HepG2 (cell line): ENCODE results near the gene EBLN2. TPM values are rescaled to one million over a fixed set of nuclear protein-coding genes. Genes with fewer than 3 reads are reported as not detected.

Experiments used
- ATAC-seq: fragments of 200-7000 bp; cut with Tn5 transposase; 3 replicates; pipeline ENCODE4 v1.9.1; 2020; ENCODE audit warnings: mild to moderate bottlenecking, moderate library complexity
- BruUV-seq: library from RNA; stranded (reverse); fragments of 400-500 nt; replicated peaks from 2 replicates; lab custom pipeline; 2021; lab: Mats Ljungman, UMichigan
- CTCF ChIA-PET: fragments of 300-600 bp; formaldehyde crosslinking; extraction: SDS; loops from one replicate; lab custom pipeline; 2021; ENCODE audit warnings: low total read pairs, inconsistent platforms, low intra/inter-chr PET ratio; lab: Yijun Ruan, JAX
- POLR2A ChIA-PET: fragments of 350-600 bp; sonication (Branson Sonifier 250); formaldehyde crosslinking; loops from one replicate; lab custom pipeline; 2020; ENCODE audit warnings: antibody characterized with exemption, inconsistent platforms; lab: Yijun Ruan, JAX
- DNase-seq: peaks from one replicate; pipeline ENCODE4 v3.0.0-alpha.2; 2015; ENCODE audit warnings: low spot score
- FAIRE-seq: peaks from 3 replicates; lab custom pipeline; 2011; peaks lifted over from hg19 to GRCh38; lab: Jason Lieb, UNC
- H2AFZ ChIP-seq: one replicate; pipeline ENCODE4 v1.6.1; 2011; ENCODE audit warnings: low read length, inconsistent platforms
- H3K27ac ChIP-seq: fragments of 300-600 bp; 3 replicates; pipeline ENCODE4 v1.8.0; 2011; ENCODE audit warnings: mixed run types, mild to moderate bottlenecking, mixed read lengths, low read length, inconsistent platforms; ENCODE audit not compliant: insufficient read depth; ENCODE audit errors: extremely low read length
- H3K27me3 ChIP-seq, 2 experiments: fragments of 200-600 bp in 1 of 2; 2 replicates in 1 of 2; 3 replicates in 1 of 2; pipeline versions ENCODE4 v1.6.0 to v1.8.0; 2011; ENCODE audit warnings: low read length in 2 of 2, mild to moderate bottlenecking in 2 of 2, moderate library complexity in 2 of 2, inconsistent platforms in 1 of 2; ENCODE audit not compliant: insufficient read depth in 2 of 2, control insufficient read depth in 1 of 2
- H3K36me3 ChIP-seq, 2 experiments: fragments of 200-600 bp in 1 of 2; replicated peaks in 1 of 2; 2 replicates in 1 of 2; 3 replicates in 1 of 2; pipeline versions ENCODE4 v1.5.1 to v1.8.0; 2011; ENCODE audit warnings: low read length in 2 of 2, inconsistent platforms in 1 of 2; ENCODE audit not compliant: insufficient read depth in 2 of 2, control insufficient read depth in 1 of 2
- H3K4me1 ChIP-seq: 2 replicates; pipeline ENCODE4 v1.5.1; 2012; ENCODE audit warnings: low read length, inconsistent platforms; ENCODE audit not compliant: insufficient read depth
- H3K4me2 ChIP-seq: 2 replicates; pipeline ENCODE4 v1.6.0; 2011; ENCODE audit warnings: low read depth, low read length, inconsistent platforms
- H3K4me3 ChIP-seq, 3 experiments: fragments of 200-600 bp in 1 of 3; sonication (generic), shearing (Covaris generic) in 1 of 3; replicated peaks in 1 of 3; 2 replicates each; pipeline ENCODE4 v1.5.1; 2011 to 2016; ENCODE audit warnings: low read length in 3 of 3, inconsistent platforms in 2 of 3, low read depth in 2 of 3, mild to moderate bottlenecking in 2 of 3, control low read depth in 1 of 3, mixed read lengths in 1 of 3; ENCODE audit not compliant: insufficient read depth in 1 of 3
- H3K79me2 ChIP-seq: one replicate; pipeline ENCODE4 v1.6.1; 2011; ENCODE audit warnings: low read length, inconsistent platforms; ENCODE audit not compliant: insufficient read depth
- H3K9ac ChIP-seq: 2 replicates; pipeline ENCODE4 v1.6.0; 2011; ENCODE audit warnings: mild to moderate bottlenecking, low read depth, low read length, inconsistent platforms; ENCODE audit not compliant: insufficient read depth
- H3K9me3 ChIP-seq: 2 replicates; pipeline ENCODE4 v1.5.1; 2012; ENCODE audit warnings: mild to moderate bottlenecking, low read length
- H4K20me1 ChIP-seq: 2 replicates; pipeline ENCODE4 v1.6.0; 2011; ENCODE audit warnings: inconsistent platforms, mild to moderate bottlenecking, low read length, moderate library complexity; ENCODE audit not compliant: insufficient read depth
- BCL6 ChIP-seq: IDR thresholded peaks from 2 replicates; pipeline ENCODE4 v1.6.1; 2016; ENCODE audit warnings: missing genetic modification reagents, missing compliant biosample characterization
- CTCF ChIP-seq: sonication (generic); formaldehyde crosslinking; IDR thresholded peaks from 2 replicates; pipeline ENCODE4 v1.5.0; 2020; ENCODE audit warnings: mild to moderate bottlenecking, missing genetic modification reagents, moderate library complexity
- ELF4 ChIP-seq: sonication (generic); formaldehyde crosslinking; IDR thresholded peaks from 2 replicates; pipeline ENCODE4 v1.5.0; 2020; ENCODE audit warnings: missing genetic modification reagents, mild to moderate bottlenecking, moderate library complexity, borderline replicate concordance
- GATAD1 ChIP-seq: IDR thresholded peaks from 2 replicates; pipeline ENCODE4 v1.6.1; 2016; ENCODE audit warnings: missing genetic modification reagents, missing compliant biosample characterization
- GTF3A ChIP-seq: sonication (generic); formaldehyde crosslinking; conservative IDR thresholded peaks from 2 replicates; pipeline ENCODE4 v1.4.0; 2020; ENCODE audit warnings: mild to moderate bottlenecking, missing genetic modification reagents
- ISX ChIP-seq: sonication (generic); formaldehyde crosslinking; conservative IDR thresholded peaks from 2 replicates; pipeline ENCODE4 v1.5.0; 2020; ENCODE audit warnings: missing genetic modification reagents
- KLF16 ChIP-seq, 2 experiments: sonication (generic) in 1 of 2; formaldehyde crosslinking in 1 of 2; IDR thresholded peaks; 2 replicates each; pipeline versions ENCODE4 v1.6.1 to v1.8.0; 2016 to 2023; ENCODE audit warnings: missing genetic modification reagents in 2 of 2, missing compliant biosample characterization in 1 of 2
- MTF2 ChIP-seq: sonication (generic); formaldehyde crosslinking; IDR thresholded peaks from 2 replicates; pipeline ENCODE4 v1.5.0; 2020; ENCODE audit warnings: missing genetic modification reagents, borderline replicate concordance
- MXD1 ChIP-seq: sonication (generic); formaldehyde crosslinking; IDR thresholded peaks from 2 replicates; pipeline ENCODE4 v1.4.0; 2020; ENCODE audit warnings: mild to moderate bottlenecking, missing genetic modification reagents
- PHF8 ChIP-seq: sonication (generic); formaldehyde crosslinking; IDR thresholded peaks from 2 replicates; pipeline ENCODE4 v1.5.0; 2020; ENCODE audit warnings: missing genetic modification reagents
- RAD21 ChIP-seq: fragments of 450-650 bp; formaldehyde crosslinking; IDR thresholded peaks from 2 replicates; pipeline ENCODE4 v1.5.0; 2020; ENCODE audit warnings: mild to moderate bottlenecking
- RBM22 ChIP-seq: fragments of 200-400 bp; formaldehyde crosslinking; optimal IDR thresholded peaks from 2 replicates; pipeline ENCODE3; 2017; ENCODE audit warnings: mild to moderate bottlenecking, low read length, moderate library complexity
- SMC3 ChIP-seq: IDR thresholded peaks from 2 replicates; pipeline ENCODE4 v1.6.1; 2011; ENCODE audit warnings: low read length, improper control_type of control experiment
- STAG1 ChIP-seq: sonication (generic); formaldehyde crosslinking; IDR thresholded peaks from 2 replicates; pipeline ENCODE4 v1.4.0; 2020; ENCODE audit warnings: missing genetic modification reagents
- ZNF253 ChIP-seq: sonication (generic); formaldehyde crosslinking; IDR thresholded peaks from 2 replicates; pipeline ENCODE4 v1.8.0; 2022; ENCODE audit warnings: mild to moderate bottlenecking, missing genetic modification reagents, borderline replicate concordance
- WGBS: methylation state at CpG from one replicate; pipeline ENCODE4 v1.1.6; 2017; ENCODE audit warnings: low lambda C conversion rate; 5-methylcytosine and 5-hydroxymethylcytosine counted together
- in situ Hi-C: cut with HindIII; loops from 2 replicates; pipeline ENCODE4 v1.10.0; 2017; ENCODE audit warnings: low pct_unique_long_range_greater_than_20kb; ENCODE audit not compliant: extremely low pct_ligation_motif_present
- intact Hi-C: fragments of 100-400 bp; cut with micrococcal nuclease; formaldehyde crosslinking; loops from one replicate; pipeline ENCODE4 v1.10.0; 2022; ENCODE audit not compliant: unreplicated experiment
- polyA plus RNA-seq, 8 experiments: library from polyadenylated mRNA; depleted of rRNA in 3 of 8; stranded (reverse) in 7 of 8; unstranded in 1 of 8; fragments of >200 nt; fragmentation: Illumina TruSeq in 4 of 8; extraction: Trizol in 4 of 8; gene quantifications; 2 replicates each; pipeline versions ENCODE4 v1.2.1 to v1.2.3, GENCODE V29; 2011 to 2016; ENCODE audit warnings: low read depth in 4 of 8, missing spikeins in 1 of 8, mixed read lengths in 1 of 8; ENCODE audit not compliant: insufficient read depth in 1 of 8
- total RNA-seq, 5 experiments: library from RNA; depleted of rRNA; stranded (reverse); fragments of >200 nt; fragmentation: Illumina TruSeq; extraction: Trizol; gene quantifications; 2 replicates each; pipeline ENCODE4 v1.2.3, GENCODE V29; 2016; ENCODE audit warnings: low read depth in 1 of 5
- TF ChIP-seq, protein P1 (sequence below): sonication (generic); formaldehyde crosslinking; IDR thresholded peaks from 2 replicates; pipeline ENCODE4 v1.4.0; 2020; ENCODE audit warnings: mild to moderate bottlenecking, missing genetic modification reagents

The EBLN2 gene
- total and polyA plus RNA-seq, 2 of the 13 experiments (the other 11 are each of a cell fraction or from before 2014, with no cell fraction given): 3.3 to 8.3 TPM

- peaks cover 2 to 24% of the 10 kb centered on the region in 2 experiments; a peak in 4 of 5 replicates for H3K36me3 ChIP-seq
- no peak overlapping the region for H3K9ac ChIP-seq
- intact Hi-C loops: loop anchor here (1.0 to 5.0 kb wide), 4 partner anchors 59 to 205 kb away; partner anchors contain the start of genes GXYLT2 and PPP4R2
- H3K79me2 ChIP-seq: peaks cover 76% of the 10 kb centered on the region
- in situ Hi-C loops: loop anchor here (5.0 to 25.0 kb wide), 3 partner anchors 49 to 644 kb away; no protein-coding TSS in a partner anchor
- WGBS: 46% methylated on average over 5 of the region's 5 CpGs
- TF ChIP-seq PHF8 (CRISPR knock-in tag) (no peak), GTF3A (CRISPR knock-in tag) (no peak), GATAD1 (CRISPR knock-in tag) (no peak), RBM22 (peak; percentile 53), BCL6 (CRISPR knock-in tag) (no peak), CTCF (CRISPR knock-in tag) (peak; percentile 63), RAD21 (CRISPR knock-in tag) (peak; percentile 67; the same call in 1 of the 2 replicates), MXD1 (CRISPR knock-in tag) (no peak), ZNF253 (CRISPR knock-in tag) (no peak), ISX (CRISPR knock-in tag) (no peak), STAG1 (CRISPR knock-in tag) (peak; percentile 75), KLF16 (CRISPR knock-in tag; IDR thresholded peaks at IDR 0.05) (no peak), ELF4 (CRISPR knock-in tag) (0 out of 2 replicates have a peak, but pooled peaks have one; percentile 43), MTF2 (CRISPR knock-in tag) (no peak), SMC3 (peak; percentile 74)
- TF ChIP-seq, protein P1, sequence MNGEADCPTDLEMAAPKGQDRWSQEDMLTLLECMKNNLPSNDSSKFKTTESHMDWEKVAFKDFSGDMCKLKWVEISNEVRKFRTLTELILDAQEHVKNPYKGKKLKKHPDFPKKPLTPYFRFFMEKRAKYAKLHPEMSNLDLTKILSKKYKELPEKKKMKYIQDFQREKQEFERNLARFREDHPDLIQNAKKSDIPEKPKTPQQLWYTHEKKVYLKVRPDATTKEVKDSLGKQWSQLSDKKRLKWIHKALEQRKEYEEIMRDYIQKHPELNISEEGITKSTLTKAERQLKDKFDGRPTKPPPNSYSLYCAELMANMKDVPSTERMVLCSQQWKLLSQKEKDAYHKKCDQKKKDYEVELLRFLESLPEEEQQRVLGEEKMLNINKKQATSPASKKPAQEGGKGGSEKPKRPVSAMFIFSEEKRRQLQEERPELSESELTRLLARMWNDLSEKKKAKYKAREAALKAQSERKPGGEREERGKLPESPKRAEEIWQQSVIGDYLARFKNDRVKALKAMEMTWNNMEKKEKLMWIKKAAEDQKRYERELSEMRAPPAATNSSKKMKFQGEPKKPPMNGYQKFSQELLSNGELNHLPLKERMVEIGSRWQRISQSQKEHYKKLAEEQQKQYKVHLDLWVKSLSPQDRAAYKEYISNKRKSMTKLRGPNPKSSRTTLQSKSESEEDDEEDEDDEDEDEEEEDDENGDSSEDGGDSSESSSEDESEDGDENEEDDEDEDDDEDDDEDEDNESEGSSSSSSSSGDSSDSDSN (CRISPR knock-in tag): no peak
- no peak overlapping the region for H3K4me2 ChIP-seq
- BruUV-seq: no TSS peak
- H4K20me1 ChIP-seq: peaks cover 30% of the 10 kb centered on the region
- H3K4me3 ChIP-seq: no peak overlapping the region
- peaks cover 9% of the 10 kb centered on the region for H3K4me1 ChIP-seq
- no peaks in the 10 kb centered on the region for H3K27me3 ChIP-seq
- H3K27ac ChIP-seq: peak overlapping the region; percentile 35
- H2AFZ ChIP-seq: no peak overlapping the region
- FAIRE-seq (no peak), ATAC-seq (peak; percentile 40; the same call in 2 of the 3 replicates), DNase-seq (peak; percentile 50)
- CTCF ChIA-PET: interaction anchor here (0.6 to 2.4 kb wide), 3 partner anchors 98 to 205 kb away, joined by 3 to 23 read pairs (median 12); no protein-coding TSS in a partner anchor
- H3K9me3 ChIP-seq: no peaks in the 10 kb centered on the region
- POLR2A ChIA-PET: interaction anchor here (0.9 to 1.5 kb wide), 3 partner anchors 39 to 59 kb away, joined by 3 to 5 read pairs (median 3); partner anchors contain the start of gene PPP4R2
Observed at GRCh38 chr3:73056014-73056844, 5.2 kb upstream of the EBLN2 start.
